Liver (tissue), 9 donors: ENCODE results near the gene GPR4. TPM values are rescaled to one million over a fixed set of nuclear protein-coding genes. Genes with fewer than 3 reads are reported as not detected.

Experiments used
- DNase-seq: peaks from one replicate; pipeline ENCODE4 v3.0.0-alpha.2; 2017; ENCODE audit warnings: low spot score
- H3K27ac ChIP-seq, 2 donors: one replicate each; pipeline ENCODE4 v1.7.0; 2013; ENCODE audit warnings: inconsistent platforms in 2 of 2, low read length in 2 of 2, control low read depth in 1 of 2, low read depth in 1 of 2, mild to moderate bottlenecking in 1 of 2
- H3K27me3 ChIP-seq, 4 donors: one replicate each; pipeline versions ENCODE4 v1.6.1 to v1.7.0; 2013; ENCODE audit warnings: low read length in 3 of 4, inconsistent platforms in 1 of 4, mild to moderate bottlenecking in 1 of 4, moderate library complexity in 1 of 4; ENCODE audit not compliant: control insufficient read depth in 4 of 4, insufficient read depth in 4 of 4
- H3K36me3 ChIP-seq, 4 donors: one replicate each; pipeline versions ENCODE4 v1.6.1 to v1.7.0; 2013; ENCODE audit warnings: low read length in 3 of 4, mild to moderate bottlenecking in 3 of 4, low read depth in 1 of 4, moderate library complexity in 1 of 4; ENCODE audit not compliant: control insufficient read depth in 4 of 4, insufficient read depth in 3 of 4
- H3K4me1 ChIP-seq, 4 donors: one replicate each; pipeline versions ENCODE4 v1.6.1 to v1.7.0; 2013; ENCODE audit warnings: low read length in 3 of 4, mild to moderate bottlenecking in 3 of 4, moderate library complexity in 1 of 4; ENCODE audit not compliant: control insufficient read depth in 4 of 4, insufficient read depth in 4 of 4
- H3K4me3 ChIP-seq, 3 donors: one replicate each; pipeline versions ENCODE4 v1.6.1 to v1.7.0; 2013; ENCODE audit warnings: low read length in 3 of 3, control low read depth in 1 of 3, low read depth in 1 of 3, mild to moderate bottlenecking in 1 of 3
- H3K9ac ChIP-seq, 2 donors: one replicate each; pipeline ENCODE4 v1.7.0; 2013; ENCODE audit warnings: low read length in 2 of 2, mild to moderate bottlenecking in 2 of 2, moderate library complexity in 2 of 2, control low read depth in 1 of 2, low read depth in 1 of 2
- H3K9me3 ChIP-seq, 4 donors: one replicate each; pipeline versions ENCODE4 v1.6.1 to v1.7.0; 2013; ENCODE audit warnings: low read length in 3 of 4; ENCODE audit not compliant: control insufficient read depth in 4 of 4
- ATF3 ChIP-seq: IDR thresholded peaks from 2 replicates; pipeline ENCODE4 v1.6.1; 2016; ENCODE audit warnings: antibody characterized with exemption
- CTCF ChIP-seq: fragments of 150-350 bp; IDR thresholded peaks from 2 replicates; pipeline ENCODE4 v1.5.1; 2017; ENCODE audit warnings: improper control_type of control experiment, low read depth, low read length; ENCODE audit not compliant: missing input control
- EGR1 ChIP-seq, 2 donors: IDR thresholded peaks; 2 replicates each; pipeline ENCODE4 v1.6.1; 2016 to 2018; ENCODE audit warnings: antibody characterized with exemption in 2 of 2, low read depth in 2 of 2
- FOXA1 ChIP-seq: IDR thresholded peaks from 2 replicates; pipeline ENCODE4 v1.6.1; 2016; ENCODE audit warnings: antibody characterized with exemption
- FOXA2 ChIP-seq: IDR thresholded peaks from 2 replicates; pipeline ENCODE4 v1.6.1; 2016; ENCODE audit warnings: antibody characterized with exemption
- GABPA ChIP-seq, 2 donors: IDR thresholded peaks in 1 of 2; conservative IDR thresholded peaks in 1 of 2; 2 replicates each; pipeline ENCODE4 v1.6.1; 2016; ENCODE audit warnings: antibody characterized with exemption in 2 of 2, mild to moderate bottlenecking in 1 of 2, moderate library complexity in 1 of 2
- HNF4A ChIP-seq, 2 donors: conservative IDR thresholded peaks; 2 replicates each; pipeline ENCODE4 v1.6.1; 2016; ENCODE audit warnings: antibody characterized with exemption in 2 of 2, mild to moderate bottlenecking in 2 of 2
- HNF4G ChIP-seq: IDR thresholded peaks from 2 replicates; pipeline ENCODE4 v1.6.1; 2016; ENCODE audit warnings: antibody characterized with exemption
- JUND ChIP-seq, 2 donors: IDR thresholded peaks; 2 replicates each; pipeline ENCODE4 v1.6.1; 2016; ENCODE audit warnings: antibody characterized with exemption in 2 of 2
- NR2F2 ChIP-seq: IDR thresholded peaks from 2 replicates; pipeline ENCODE4 v1.6.1; 2016; ENCODE audit warnings: antibody characterized with exemption
- RAD21 ChIP-seq, 2 donors: IDR thresholded peaks; 2 replicates each; pipeline ENCODE4 v1.6.1; 2016; ENCODE audit warnings: antibody characterized with exemption in 2 of 2, mild to moderate bottlenecking in 2 of 2
- REST ChIP-seq: IDR thresholded peaks from 2 replicates; pipeline ENCODE4 v1.6.1; 2016; ENCODE audit warnings: antibody characterized with exemption, mild to moderate bottlenecking
- RXRA ChIP-seq, 2 donors: IDR thresholded peaks; 2 replicates each; pipeline ENCODE4 v1.6.1; 2017 to 2018; ENCODE audit warnings: antibody characterized with exemption in 2 of 2, mild to moderate bottlenecking in 1 of 2
- SP1 ChIP-seq: IDR thresholded peaks from 2 replicates; pipeline ENCODE4 v1.6.1; 2018; ENCODE audit warnings: antibody characterized with exemption, mild to moderate bottlenecking
- TAF1 ChIP-seq: conservative IDR thresholded peaks from 2 replicates; pipeline ENCODE4 v1.6.1; 2016; ENCODE audit warnings: antibody characterized with exemption, mild to moderate bottlenecking
- YY1 ChIP-seq: IDR thresholded peaks from 2 replicates; pipeline ENCODE4 v1.6.1; 2016; ENCODE audit warnings: antibody characterized with exemption, mild to moderate bottlenecking
- ZBTB33 ChIP-seq: IDR thresholded peaks from 2 replicates; pipeline ENCODE4 v1.6.1; 2016; ENCODE audit warnings: antibody characterized with exemption
- WGBS: extraction: QIAGEN DNeasy Blood & Tissue Kit; methylation state at CpG from one replicate; pipeline ENCODE4 v1.1.7; 2013; 5-methylcytosine and 5-hydroxymethylcytosine counted together
- polyA plus RNA-seq, 2 donors: library from polyadenylated mRNA; stranded (reverse) in 1 of 2; unstranded in 1 of 2; fragments of 200-250 nt in 1 of 2; fragments of >200 nt in 1 of 2; fragmentation: Nextera tagmentation in 1 of 2; extraction: Ambion mirVana in 1 of 2; gene quantifications; one replicate each; pipeline versions ENCODE4 v1.2.1 to v1.2.3, GENCODE V29; 2013 to 2015
- total RNA-seq, 2 donors: library from RNA; depleted of rRNA; stranded (reverse); fragments of >200 nt; gene quantifications; one replicate each; pipeline ENCODE4 v1.2.3, GENCODE V29; 2014
- TF ChIP-seq, protein P1 (sequence below): IDR thresholded peaks from 2 replicates; pipeline ENCODE4 v1.6.1; 2016; ENCODE audit warnings: antibody characterized with exemption
- donor health status: healthy.
- donor health status: healthy.
- donor health status: healthy.
- donor health status: healthy.
- donor health status: healthy.

Gene GPR4
- total and polyA plus RNA-seq, 4 donors = 0.37 to 1.9 (median 0.97) TPM

DNA sequence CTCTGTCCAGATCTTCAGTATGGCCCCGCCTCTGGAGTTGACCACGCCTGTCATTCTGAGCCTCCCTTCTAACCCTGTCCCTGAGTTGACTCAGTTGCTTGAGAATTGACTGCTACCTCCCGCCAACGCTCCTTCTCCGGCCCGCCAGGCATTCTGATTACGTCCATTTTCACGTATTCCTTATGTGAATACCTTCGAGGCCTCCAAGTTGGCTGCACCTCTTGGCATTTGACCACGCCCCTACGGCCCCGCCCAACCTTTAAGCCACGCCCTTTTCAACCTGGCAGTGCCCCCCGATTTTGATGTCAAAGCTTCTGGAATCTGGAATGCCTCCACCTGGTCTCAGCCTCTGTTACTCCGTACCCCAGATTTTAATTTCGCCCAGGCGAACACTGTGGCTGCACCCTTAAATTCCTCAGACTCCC lies 38.8 kb upstream of the GPR4 start:
- Histone ChIP-seq H3K27me3 (no peaks in the 10 kb centered on the region), H3K27ac (peak overlapping the region; percentile 71 to 76), H3K4me3 (no peak overlapping the region), H3K9ac (no peak overlapping the region), H3K9me3 (no peaks in the 10 kb centered on the region), H3K4me1 (peaks cover 8 to 42% (median 29%) of the 10 kb centered on the region in 4 donors), H3K36me3 (no peaks in the 10 kb centered on the region)
- 48% methylated on average over 17 of the region's 17 CpGs for WGBS
- no peak for DNase-seq
- no peak for TF ChIP-seq RAD21 (IDR thresholded peaks at IDR 0.05)
- TF ChIP-seq RXRA (IDR thresholded peaks at IDR 0.05) = no peak
- no peak for TF ChIP-seq EGR1 (IDR thresholded peaks at IDR 0.05; ENCODE audit: low read depth in 2 of 2)
- TF ChIP-seq TAF1 = no peak
- no peak for TF ChIP-seq YY1
- TF ChIP-seq HNF4G = no peak
- TF ChIP-seq JUND (IDR thresholded peaks at IDR 0.05) = no peak
- TF ChIP-seq REST = no peak
- no peak for TF ChIP-seq FOXA1
- TF ChIP-seq HNF4A (conservative IDR thresholded peaks at IDR 0.05) = no peak
- TF ChIP-seq, protein P1, sequence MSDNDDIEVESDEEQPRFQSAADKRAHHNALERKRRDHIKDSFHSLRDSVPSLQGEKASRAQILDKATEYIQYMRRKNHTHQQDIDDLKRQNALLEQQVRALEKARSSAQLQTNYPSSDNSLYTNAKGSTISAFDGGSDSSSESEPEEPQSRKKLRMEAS = no peak
- no peak for TF ChIP-seq GABPA (IDR thresholded peaks at IDR 0.05 in 1 of 2, conservative IDR thresholded peaks at IDR 0.05 in 1 of 2)
- TF ChIP-seq FOXA2 = no peak
- no peak for TF ChIP-seq CTCF
- TF ChIP-seq SP1 = no peak
- no peak for TF ChIP-seq ATF3
- TF ChIP-seq ZBTB33 = no peak
- no peak for TF ChIP-seq NR2F2
